ENCODE results near the gene FAM25G.
"Not testable (repeated sequence)": the region's sequence is repeated elsewhere in the genome, so short reads cannot be mapped to it uniquely, and the experiment has no call there.

The FAM25G gene

DNA sequence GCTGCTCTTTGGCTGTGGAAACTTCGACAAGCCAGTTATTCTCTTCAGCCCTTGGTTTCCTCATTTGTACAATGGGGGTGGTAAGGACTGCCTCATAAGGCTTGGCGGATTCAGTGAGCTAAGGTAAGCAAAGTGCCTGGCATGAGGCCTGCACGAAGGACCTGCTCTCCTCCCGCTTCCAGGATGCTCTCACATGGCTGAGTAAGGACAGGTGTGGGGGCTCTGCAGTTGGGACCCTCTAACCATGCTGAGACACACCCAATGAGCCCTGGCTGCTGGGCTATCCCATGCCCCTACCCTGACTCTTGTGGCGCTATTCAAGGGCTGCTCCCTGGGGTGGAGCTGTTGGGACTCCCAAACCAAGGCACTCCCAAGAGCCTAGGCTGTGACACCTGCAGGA is 16.4 kb downstream of the FAM25G start:
- H3K9me3 ChIP-seq (replicated peaks in 1 of 11); H3K4me2 ChIP-seq; H3K27me3 ChIP-seq; H3K9ac ChIP-seq; H3K27ac ChIP-seq; H3K4me3 ChIP-seq; H4K20me1 ChIP-seq; H3K4me1 ChIP-seq; H3K36me3 ChIP-seq: not testable (repeated sequence)

DNA sequence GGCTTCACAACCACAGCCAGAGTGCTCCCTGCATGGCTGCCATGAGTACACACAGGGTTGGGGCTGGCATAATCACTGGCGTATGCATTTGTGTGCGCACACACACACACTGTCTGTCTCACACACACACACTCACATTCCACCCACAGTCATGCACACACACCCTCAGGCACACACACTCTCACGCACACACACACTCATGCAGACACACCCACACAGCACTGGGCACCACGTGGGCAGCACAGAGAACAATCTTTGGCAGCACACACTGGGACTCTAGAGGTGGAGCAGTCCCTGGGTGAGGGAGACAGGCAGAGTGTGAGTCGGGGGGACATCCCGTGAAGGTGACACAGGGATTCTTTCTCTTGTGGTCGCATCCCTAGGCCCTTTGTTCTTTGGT is 18.0 kb downstream of the FAM25G start:
- not testable (repeated sequence) for H3K4me3 ChIP-seq; H4K20me1 ChIP-seq; H3K9ac ChIP-seq; H3K27me3 ChIP-seq; H3K27ac ChIP-seq; H3K4me1 ChIP-seq; H3K36me3 ChIP-seq; H3K4me2 ChIP-seq; H3K9me3 ChIP-seq (replicated peaks in 1 of 11)

DNA sequence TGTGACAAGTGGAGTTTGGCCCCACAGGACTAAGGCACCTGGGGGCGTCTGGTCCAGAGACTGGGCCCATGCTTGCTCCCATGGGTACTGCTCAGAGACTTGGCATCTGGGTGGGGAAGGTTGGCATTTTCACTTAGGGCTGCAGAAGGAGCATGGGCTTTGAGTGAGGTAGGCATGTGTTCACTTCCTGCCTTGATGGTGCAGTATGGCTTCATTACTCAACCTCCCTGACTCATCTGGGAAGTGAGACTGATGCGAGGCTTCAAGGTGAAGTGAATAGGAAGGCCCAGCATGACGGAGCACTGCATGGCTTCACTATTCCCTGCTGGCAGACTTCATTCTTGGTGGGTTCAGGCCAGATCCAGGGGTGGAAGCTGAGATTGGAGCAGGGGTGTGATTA is 18.9 kb downstream of the FAM25G start:
- not testable (repeated sequence) for H3K36me3 ChIP-seq; H3K4me3 ChIP-seq; H3K4me1 ChIP-seq; H3K9ac ChIP-seq; H4K20me1 ChIP-seq; H3K27me3 ChIP-seq; H3K9me3 ChIP-seq (replicated peaks in 1 of 11); H3K27ac ChIP-seq; H3K4me2 ChIP-seq

DNA sequence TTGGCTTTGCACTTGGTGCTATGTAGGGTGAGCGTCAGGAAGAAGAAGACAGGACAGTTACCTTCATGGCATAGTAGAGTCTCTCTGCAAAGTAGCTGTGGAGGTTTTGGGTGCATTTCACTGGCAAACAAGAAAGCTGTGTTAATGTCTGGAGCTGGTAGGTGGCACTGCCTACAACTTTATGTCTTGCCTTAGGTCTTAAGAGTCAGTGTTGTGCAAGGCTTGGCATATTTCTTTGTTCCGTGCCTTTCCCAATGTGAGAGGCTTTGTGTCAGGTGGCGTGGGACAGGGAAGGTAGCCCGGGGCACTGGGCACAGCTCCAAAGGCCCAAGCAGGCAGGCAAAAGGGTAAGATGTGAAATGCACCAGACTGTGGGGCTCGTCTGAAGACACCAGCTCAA is 19.4 kb downstream of the FAM25G start:
- H3K4me3 ChIP-seq; H3K36me3 ChIP-seq; H3K4me2 ChIP-seq; H3K9ac ChIP-seq; H3K27ac ChIP-seq; H3K4me1 ChIP-seq; H4K20me1 ChIP-seq; H3K9me3 ChIP-seq (replicated peaks in 1 of 11); H3K27me3 ChIP-seq: not testable (repeated sequence)

DNA sequence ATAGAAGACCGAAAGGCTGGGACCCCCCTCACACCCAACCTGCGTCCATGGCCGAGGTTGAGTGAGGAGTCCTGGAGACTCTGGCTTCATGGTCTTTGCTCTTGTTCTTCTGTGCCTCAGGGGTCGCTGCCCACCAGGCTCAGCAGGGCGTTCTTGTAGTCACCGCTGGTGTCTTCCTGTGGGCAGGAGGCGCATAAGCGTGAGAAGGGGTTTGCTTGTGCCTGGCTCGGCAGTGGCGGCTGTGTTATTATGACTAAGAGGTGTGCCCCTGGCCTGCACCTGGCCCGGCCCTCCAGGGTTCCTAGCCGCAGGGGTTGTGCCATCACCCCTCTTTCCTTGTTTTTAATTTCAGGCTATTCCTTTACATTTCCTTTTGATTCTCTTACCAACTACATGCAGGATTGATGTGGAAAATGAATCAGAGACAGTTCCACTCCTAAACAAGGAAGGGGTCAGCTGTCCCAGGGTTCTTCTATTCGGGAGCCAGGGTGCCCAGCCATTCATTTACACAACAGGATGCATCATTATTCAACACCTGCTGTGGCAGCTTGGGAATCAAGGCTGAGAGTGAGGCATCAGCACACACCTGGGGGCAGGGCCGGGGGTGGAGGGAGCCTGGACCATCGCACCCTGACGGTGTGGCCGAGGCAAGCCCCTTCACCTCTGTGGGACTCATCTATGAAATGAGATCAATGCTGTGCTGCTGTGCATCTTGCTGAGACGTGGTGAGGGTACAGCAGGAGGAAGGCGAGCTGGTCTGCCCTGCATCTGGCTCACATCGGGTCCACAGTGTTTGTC is 22.6 kb downstream of the FAM25G start:
- H3K27me3 ChIP-seq; H3K36me3 ChIP-seq; H3K4me1 ChIP-seq; H4K20me1 ChIP-seq; H3K9me3 ChIP-seq (replicated peaks in 1 of 11); H3K4me2 ChIP-seq; H3K4me3 ChIP-seq; H3K9ac ChIP-seq; H3K27ac ChIP-seq: not testable (repeated sequence)

DNA sequence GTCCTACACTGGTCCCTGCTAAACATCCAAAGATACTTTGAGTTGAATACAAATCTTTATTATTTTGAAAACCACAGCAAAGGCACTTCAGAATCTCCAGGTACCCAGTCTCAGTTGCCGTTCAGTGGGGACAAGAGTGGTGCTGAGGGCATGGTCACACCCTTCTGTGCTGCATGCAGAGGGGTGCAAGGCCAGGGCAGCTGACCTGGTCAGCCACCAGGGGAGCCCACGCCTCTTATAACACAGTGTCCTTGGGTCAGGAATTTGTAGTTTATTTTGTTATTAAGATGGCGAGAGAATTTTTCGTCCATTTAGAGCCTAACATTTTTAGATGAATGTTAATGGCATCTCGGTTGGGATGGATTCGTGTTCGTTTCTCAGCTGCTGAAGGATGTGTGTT is 23.5 kb downstream of the FAM25G start:
- not testable (repeated sequence) for H3K36me3 ChIP-seq, H3K4me2 ChIP-seq

DNA sequence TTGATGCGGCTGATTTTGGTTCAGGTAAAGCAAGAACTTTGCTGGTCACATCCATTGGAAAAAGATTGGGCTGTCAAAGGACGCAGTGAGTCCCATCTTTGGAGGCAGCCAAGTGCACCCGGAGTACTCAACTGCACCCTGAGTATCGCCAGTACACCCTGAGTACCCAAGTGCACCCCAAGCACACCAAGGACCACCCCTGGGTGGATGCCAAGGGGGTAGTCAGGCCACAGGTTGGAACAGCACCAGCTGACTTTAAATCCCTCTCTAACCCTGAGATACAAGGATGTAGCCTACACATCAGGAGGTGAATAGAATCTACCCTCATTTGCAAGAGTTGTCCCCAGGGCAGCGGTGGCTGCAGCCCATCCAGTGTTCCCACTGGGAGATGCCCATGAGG is 24.0 kb downstream of the FAM25G start:
- not testable (repeated sequence) for H3K9me3 ChIP-seq (replicated peaks in 1 of 11); H3K36me3 ChIP-seq; H3K9ac ChIP-seq; H3K27me3 ChIP-seq; H3K27ac ChIP-seq; H3K4me1 ChIP-seq; H3K4me3 ChIP-seq; H4K20me1 ChIP-seq; H3K4me2 ChIP-seq

More for the DNA sequence above, 23.5 kb downstream of the FAM25G start:
- not testable (repeated sequence) for H3K27ac ChIP-seq; H3K4me1 ChIP-seq; H3K27me3 ChIP-seq; H3K9ac ChIP-seq; H3K4me3 ChIP-seq; H4K20me1 ChIP-seq; H3K9me3 ChIP-seq (replicated peaks in 1 of 11)

DNA sequence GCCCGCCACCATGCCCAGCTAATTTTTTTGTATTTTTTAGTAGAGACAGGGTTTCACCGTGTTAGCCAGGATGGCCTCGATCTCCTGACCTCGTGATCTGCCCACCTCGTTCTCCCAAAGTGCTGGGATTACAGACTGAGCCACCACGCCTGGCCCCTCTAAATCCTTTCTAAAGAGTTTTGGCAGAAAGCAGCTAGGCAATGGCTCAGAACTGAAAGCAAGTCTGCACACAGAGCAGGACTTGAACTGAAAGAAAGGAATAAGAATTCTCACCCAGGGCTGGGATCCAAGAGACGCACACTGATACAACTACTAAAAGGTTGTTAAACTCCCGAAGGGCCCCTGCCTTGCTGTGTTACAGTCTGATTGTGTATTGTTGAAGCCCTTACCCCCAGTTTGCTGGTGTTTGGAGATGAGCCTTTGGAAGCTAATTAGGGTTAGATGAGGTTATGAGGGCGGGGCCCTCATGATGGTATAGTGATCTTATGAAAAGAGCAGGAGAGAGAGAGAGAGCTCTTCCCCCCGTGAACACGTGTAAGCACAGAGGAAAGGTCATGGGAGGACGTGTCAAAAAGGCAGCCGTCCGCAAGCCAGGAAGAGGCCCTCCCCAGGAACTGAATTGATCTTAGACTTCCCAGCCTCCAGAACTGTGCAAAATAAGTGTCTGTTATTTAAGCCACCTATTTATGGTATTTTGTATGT is 26.1 kb downstream of the FAM25G start:
- H4K20me1 ChIP-seq; H3K4me1 ChIP-seq; H3K9me3 ChIP-seq (replicated peaks in 1 of 11); H3K4me3 ChIP-seq; H3K27ac ChIP-seq; H3K27me3 ChIP-seq; H3K36me3 ChIP-seq; H3K9ac ChIP-seq; H3K4me2 ChIP-seq: not testable (repeated sequence)

DNA sequence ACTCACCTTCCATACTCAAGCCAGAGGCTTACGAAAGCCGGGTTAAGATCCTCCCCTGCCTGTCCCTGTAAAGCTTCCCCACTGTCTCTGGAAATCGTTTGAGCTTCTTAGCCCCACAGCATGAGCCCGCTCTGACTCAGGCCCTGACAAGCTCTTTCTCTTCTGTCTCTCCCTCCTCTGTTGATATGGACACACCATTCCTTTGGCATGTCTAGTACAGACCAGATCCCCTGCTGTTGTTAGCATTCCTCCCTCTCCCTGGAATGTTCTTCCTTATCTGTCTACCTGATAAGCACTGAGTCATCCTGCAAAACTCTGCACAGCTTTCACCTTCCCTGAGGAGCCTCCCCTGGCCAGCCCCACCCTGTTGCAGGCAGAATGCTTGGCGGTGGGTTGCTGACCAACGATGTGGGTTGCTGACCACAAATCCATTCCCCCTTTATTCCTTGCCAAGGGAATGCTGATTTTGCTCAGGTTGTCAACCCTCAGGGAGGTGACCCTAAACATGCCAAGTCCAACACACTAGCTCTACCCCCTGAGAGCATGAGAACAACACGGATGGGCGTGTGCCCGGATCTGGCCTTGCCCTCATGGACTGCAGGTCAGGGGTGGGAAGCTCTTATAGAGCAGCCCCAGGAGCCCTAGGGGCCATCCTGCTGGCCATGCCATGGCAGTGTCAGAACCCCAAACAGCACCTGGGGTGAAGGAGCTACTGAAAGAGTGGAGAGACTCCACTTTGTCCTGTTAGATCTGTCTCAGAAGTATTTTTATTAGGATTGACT is 28.7 kb downstream of the FAM25G start:
- H4K20me1 ChIP-seq; H3K4me3 ChIP-seq; H3K4me1 ChIP-seq; H3K9me3 ChIP-seq (replicated peaks in 1 of 11); H3K27ac ChIP-seq; H3K4me2 ChIP-seq; H3K9ac ChIP-seq; H3K27me3 ChIP-seq; H3K36me3 ChIP-seq: not testable (repeated sequence)

DNA sequence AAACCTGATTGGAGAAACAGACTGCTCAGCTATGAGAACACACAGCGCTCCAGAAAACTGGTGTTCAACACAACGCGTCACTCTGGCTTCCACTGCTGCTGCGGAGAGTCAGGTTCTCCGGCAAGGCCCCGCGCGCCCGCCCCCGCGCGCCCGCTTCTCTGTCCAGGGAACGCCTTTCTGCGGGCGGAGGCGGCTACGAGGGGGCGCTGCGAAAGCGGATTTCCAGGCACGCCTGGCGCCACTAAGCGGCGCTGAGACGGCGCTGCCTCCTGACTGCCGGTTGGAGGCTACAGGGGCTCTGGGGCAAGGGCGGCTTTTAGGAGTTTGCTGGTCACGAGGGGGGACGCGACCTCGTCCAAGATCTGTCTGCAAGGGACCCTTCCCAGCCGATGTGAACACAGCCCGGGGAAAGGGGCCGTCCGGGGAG is 30.2 kb downstream of the FAM25G start:
- 0 out of 20 replicates have a peak overlapping the region, but pooled peaks of 1 of the 10 experiments have one; percentile 18 for H3K4me3 ChIP-seq
- peak overlapping the region in 1 of 11 experiments; percentile 36; a peak in 1 of 22 replicates for H3K9ac ChIP-seq
- H3K27me3 ChIP-seq; H3K9me3 ChIP-seq (replicated peaks in 1 of 11); H3K27ac ChIP-seq; H3K4me1 ChIP-seq; H4K20me1 ChIP-seq; H3K36me3 ChIP-seq: not testable (repeated sequence)
- peak overlapping the region in 10 of 11 experiments; percentile 43 to 65 (median 49); a peak in 20 of 22 replicates for H3K4me2 ChIP-seq

Data from BLaER1 treated with 17β-estradiol and CSF1 and Interleukin-3, amounts not matched to agents 10 nM and 100 nM (cell line).